ENCODE data around the gene HAPLN3.

DNA sequence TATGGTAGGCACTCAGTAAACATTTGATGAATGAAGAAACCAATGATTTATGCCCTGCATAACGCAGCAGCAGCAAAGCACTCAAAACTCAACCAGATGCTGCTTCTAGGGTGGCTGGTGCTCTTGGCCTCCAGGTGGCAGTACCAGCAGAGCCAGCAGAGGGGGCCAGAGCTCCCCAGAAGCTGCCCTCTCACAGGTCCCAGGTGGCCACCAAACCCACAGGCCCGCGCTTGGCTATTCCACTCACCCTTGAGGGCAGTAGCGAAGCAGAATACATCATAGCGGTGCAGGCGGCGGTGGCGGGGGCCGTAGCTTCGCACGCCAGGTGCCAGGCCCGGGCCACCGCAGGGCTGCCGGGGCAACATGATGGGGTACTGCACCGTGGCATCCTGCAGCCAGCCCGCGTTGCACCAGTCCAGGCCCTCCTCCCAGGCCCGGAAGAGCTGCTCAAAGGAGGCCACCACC is 16.6 kb downstream of the HAPLN3 start:
- no peak for TF ChIP-seq SP1 (IDR thresholded peaks at IDR 0.05)
- TF ChIP-seq ZNF384 (IDR thresholded peaks at IDR 0.05), result no peak
- TF ChIP-seq PKNOX1 (IDR thresholded peaks at IDR 0.05), result no peak
- TF ChIP-seq FOXK2 (IDR thresholded peaks at IDR 0.05), result no peak
- no peak for TF ChIP-seq FOXM1 (IDR thresholded peaks at IDR 0.05; ENCODE audit: borderline replicate concordance)
- TF ChIP-seq ARNT (IDR thresholded peaks at IDR 0.05), result no peak
- no peak for TF ChIP-seq FOXA1 (IDR thresholded peaks at IDR 0.05)
- no peak for TF ChIP-seq SUZ12 (IDR thresholded peaks at IDR 0.05)
- TF ChIP-seq BHLHE40 (IDR thresholded peaks at IDR 0.05; ENCODE audit: borderline replicate concordance), result no peak
- no peak for TF ChIP-seq NFRKB (IDR thresholded peaks at IDR 0.05)
- TF ChIP-seq LEF1 (IDR thresholded peaks at IDR 0.05; ENCODE audit: borderline replicate concordance), result no peak
- no peak for TF ChIP-seq HDGF (IDR thresholded peaks at IDR 0.05; ENCODE audit: borderline replicate concordance)
